Bronchial epithelial cell (primary cell): ENCODE measurements around the gene USP32. TPM values are rescaled to one million over a fixed set of nuclear protein-coding genes. Genes with fewer than 3 reads are reported as not detected.

Experiments used
- DNase-seq: peaks from one replicate; pipeline ENCODE4 v3.0.0-alpha.2; 2010; ENCODE audit warnings: low read depth
- FAIRE-seq: peaks from 2 replicates; lab custom pipeline; 2011; peaks lifted over from hg19 to GRCh38; lab: Jason Lieb, UNC
- H3K27me3 ChIP-seq: 2 replicates; pipeline ENCODE4 v1.5.1; 2011; ENCODE audit warnings: low read length; ENCODE audit not compliant: control insufficient read depth, insufficient read depth
- H3K36me3 ChIP-seq: 2 replicates; pipeline ENCODE4 v1.5.1; 2011; ENCODE audit warnings: low read length; ENCODE audit not compliant: control insufficient read depth, insufficient read depth
- H3K4me3 ChIP-seq: 2 replicates; pipeline ENCODE4 v1.5.1; 2011; ENCODE audit warnings: mild to moderate bottlenecking, low read depth, low read length, control low read depth
- CTCF ChIP-seq: IDR thresholded peaks from 2 replicates; pipeline ENCODE4 v1.5.1; 2011; ENCODE audit warnings: mild to moderate bottlenecking, moderate library complexity, low read length, control low read depth, inconsistent platforms; ENCODE audit not compliant: insufficient read depth, severe bottlenecking
- total RNA-seq: library from RNA; depleted of rRNA; stranded (reverse); fragments of >200 nt; gene quantifications from 2 replicates; pipeline ENCODE4 v1.2.1, GENCODE V29; 2014

USP32 gene
- total RNA-seq, 1 donor from 2014 or later = 35.8 TPM

GRCh38 chr17:60148373-60148772, 243.6 kb downstream of the USP32 start:
- no peak for DNase-seq
- no peak for TF ChIP-seq CTCF
- no peak for FAIRE-seq
- Histone ChIP-seq H3K4me3 (no peak overlapping the region), H3K27me3 (peaks cover 45% of the 10 kb centered on the region), H3K36me3 (no peaks in the 10 kb centered on the region)

DNA sequence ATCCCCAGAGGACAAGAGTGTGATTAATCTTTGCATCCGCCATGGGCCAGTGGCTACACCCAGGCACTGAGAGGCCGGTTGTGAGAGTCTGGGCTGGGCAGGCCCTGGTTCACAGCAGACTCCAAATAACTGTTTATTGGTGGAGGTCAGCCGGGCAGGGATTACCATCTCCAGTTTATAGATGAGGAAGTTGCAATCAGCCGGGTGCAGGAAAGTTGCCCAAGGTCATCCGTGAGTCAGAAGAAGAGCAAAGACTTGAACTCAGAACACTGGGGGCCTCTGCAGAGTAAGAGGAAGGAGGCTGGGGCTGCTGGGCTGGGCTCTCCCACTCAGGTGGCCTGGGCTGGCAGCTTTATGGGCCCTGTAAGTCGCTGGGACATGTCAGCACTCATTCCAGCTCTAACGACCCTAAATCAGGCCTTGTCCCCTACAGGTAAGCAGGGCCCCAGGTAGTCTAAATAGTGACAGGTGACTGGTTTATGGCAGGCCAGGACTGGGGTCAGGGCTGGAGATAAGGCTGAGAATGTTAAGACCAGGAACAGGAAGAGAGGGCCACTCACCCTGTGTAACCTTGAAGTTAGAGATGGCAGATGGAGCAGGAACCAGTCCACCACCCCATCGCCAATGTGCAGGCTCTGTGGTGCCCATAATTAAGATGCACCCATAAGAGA, 244.2 kb downstream of the USP32 start:
- no peak for FAIRE-seq
- no peak for DNase-seq
- H3K4me3 ChIP-seq = no peak overlapping the region
- no peak for TF ChIP-seq CTCF
- H3K36me3 ChIP-seq = no peaks in the 10 kb centered on the region
- peaks cover 45% of the 10 kb centered on the region for H3K27me3 ChIP-seq

GRCh38 chr17:60146206-60146605, 245.7 kb downstream of the USP32 start:
- H3K27me3 ChIP-seq = peaks cover 37% of the 10 kb centered on the region
- no peak overlapping the region for H3K4me3 ChIP-seq
- FAIRE-seq (no peak), DNase-seq (no peak)
- H3K36me3 ChIP-seq = no peaks in the 10 kb centered on the region
- no peak for TF ChIP-seq CTCF

- FAIRE-seq (no peak), DNase-seq (no peak)
- H3K36me3 ChIP-seq = no peaks in the 10 kb centered on the region
- no peak for TF ChIP-seq CTCF
- H3K4me3 ChIP-seq = no peak overlapping the region
- peaks cover 37% of the 10 kb centered on the region for H3K27me3 ChIP-seq
Measured at GRCh38 chr17:60145006-60145935, 246.7 kb downstream of the USP32 start.

- peak; percentile 79 for DNase-seq
- Histone ChIP-seq H3K36me3 (no peaks in the 10 kb centered on the region), H3K4me3 (no peak overlapping the region), H3K27me3 (peaks cover 42% of the 10 kb centered on the region)
- peak; percentile 32 for FAIRE-seq
- peak; percentile 83 for TF ChIP-seq CTCF
Measured at GRCh38 chr17:60142872-60143499, 248.9 kb downstream of the USP32 start.
